Dermis microvascular lymphatic vessel endothelial cell (primary cell): Measurements from ENCODE around the gene SLC4A2. TPM values are rescaled to one million over a fixed set of nuclear protein-coding genes. Genes with fewer than 3 reads are reported as not detected.

ENCODE experiments used
- DNase-seq, 2 donors: peaks; one replicate each; pipeline versions ENCODE4 v3.0.0 to v3.0.0-alpha.2; 2010; ENCODE audit warnings: low read depth in 2 of 2
- total RNA-seq: library from RNA; depleted of rRNA; stranded (reverse); fragments of >200 nt; gene quantifications from 2 replicates; pipeline ENCODE4 v1.2.1, GENCODE V29; 2014

SLC4A2 gene
- total RNA-seq, 1 donor from 2014 or later: 41.3 TPM

DNA sequence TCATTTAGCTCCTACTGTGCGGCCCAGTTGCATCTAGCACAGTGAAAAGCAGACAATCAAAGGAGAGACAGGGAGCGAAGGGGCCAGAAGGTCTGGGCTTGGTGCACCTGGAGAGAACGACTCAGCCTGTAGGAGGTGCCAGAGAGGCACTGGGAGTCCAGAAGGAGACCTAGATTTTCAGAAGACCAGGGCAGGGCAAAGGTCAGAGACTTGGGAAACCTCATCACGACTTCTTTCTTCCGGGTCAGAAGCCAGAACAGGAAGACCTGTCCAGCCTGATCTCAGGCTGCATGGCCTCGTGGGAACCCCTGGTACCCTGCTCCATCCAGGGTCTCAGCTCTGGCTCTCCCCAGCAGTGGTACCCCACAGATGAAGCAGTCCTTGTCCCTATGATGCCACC lies 32.0 kb downstream of the SLC4A2 start:
- DNase-seq: no peak

DNA sequence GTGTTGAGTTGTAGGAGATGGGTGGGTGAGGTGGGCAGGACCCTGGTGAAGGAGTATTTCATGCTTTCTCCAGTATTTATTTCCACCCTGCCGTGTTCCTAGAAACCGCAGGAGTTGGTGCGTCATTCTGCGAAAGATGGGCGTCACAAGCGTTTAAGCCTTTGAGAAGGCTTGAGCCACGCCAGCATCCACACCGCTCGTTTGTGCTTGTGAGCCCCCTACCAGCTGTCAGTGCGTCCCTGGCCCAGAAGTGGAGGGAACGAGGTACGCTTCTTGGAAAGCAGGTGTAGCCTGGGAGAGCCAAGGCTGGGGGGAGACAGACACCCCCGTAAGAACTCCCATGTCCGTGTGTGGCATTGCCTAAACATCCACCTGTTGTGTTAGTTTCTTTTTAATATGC lies 32.6 kb downstream of the SLC4A2 start:
- no peak for DNase-seq

DNA sequence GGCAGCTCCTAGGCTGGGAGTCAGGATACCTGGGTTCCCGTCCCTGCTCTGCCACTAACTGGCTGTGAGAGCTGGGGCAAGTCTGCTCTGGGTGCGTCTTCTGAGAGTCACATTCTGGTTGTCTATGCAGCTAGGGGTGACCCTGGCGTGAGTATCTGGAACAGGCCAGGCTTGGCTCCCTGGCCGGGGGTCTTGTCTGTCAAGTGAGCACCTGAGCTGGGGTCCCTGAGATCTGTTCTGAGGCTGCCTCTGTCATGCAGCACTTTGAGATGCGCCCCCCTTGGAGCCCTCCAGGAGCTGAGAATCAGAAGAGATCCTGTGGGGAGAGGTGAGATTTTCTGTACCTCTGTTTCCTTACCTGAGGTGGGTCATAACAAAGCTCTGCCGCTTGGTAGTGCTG lies 34.4 kb downstream of the SLC4A2 start:
- no peak for DNase-seq

DNA sequence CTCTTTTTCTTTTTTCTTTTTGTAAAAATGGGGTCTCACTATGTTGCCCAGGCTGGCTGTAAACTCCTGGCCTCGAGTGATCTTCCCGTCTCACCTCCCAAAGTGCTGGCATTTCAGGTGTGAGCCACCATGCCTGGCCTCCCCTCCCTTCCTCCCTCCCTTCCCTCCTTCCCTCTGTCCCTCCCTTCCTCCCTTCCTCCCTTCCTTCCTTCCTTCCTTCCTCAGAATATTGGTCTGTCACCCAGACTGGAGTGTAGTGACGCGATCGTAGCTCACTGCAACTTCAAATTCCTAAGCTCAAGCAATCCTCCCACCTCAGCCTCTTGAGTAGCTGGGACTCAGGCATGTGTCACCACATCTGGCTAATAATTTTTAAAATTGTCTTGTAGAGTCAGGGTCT lies 35.3 kb downstream of the SLC4A2 start:
- no peak for DNase-seq

DNA sequence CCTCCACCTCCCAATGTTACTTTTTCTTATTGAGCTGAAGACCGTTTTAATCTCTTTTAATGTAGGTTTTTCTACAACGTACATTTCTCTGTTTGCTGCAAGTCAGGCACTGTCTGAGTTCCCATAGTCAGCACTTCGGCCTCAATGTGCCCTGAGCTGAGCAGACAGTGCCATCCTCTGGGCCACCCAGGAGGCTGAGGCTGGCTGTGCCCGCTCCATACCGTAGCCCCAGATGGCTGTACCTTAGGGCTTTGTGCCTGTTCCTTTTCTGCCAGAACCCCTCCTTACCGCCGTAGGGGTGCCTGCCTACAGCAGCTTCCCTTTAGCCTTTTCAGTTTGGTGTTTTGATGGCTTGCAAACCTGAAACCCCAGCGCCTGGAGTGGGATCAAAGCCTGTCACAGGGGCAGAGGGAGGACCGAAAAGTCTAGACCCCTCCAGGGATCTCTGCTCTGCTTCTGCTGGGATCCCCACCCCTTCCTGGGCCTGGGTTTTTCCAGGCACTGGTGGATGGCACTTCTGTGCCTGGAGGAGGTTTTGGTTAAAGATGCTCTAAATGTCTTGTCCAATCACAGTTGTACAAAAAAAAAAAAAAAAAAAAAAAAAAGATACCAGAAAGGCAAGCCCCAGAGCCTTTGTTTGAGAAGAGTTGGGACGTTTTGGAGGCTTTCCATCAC lies 35.9 kb downstream of the SLC4A2 start:
- no peak for DNase-seq

DNA sequence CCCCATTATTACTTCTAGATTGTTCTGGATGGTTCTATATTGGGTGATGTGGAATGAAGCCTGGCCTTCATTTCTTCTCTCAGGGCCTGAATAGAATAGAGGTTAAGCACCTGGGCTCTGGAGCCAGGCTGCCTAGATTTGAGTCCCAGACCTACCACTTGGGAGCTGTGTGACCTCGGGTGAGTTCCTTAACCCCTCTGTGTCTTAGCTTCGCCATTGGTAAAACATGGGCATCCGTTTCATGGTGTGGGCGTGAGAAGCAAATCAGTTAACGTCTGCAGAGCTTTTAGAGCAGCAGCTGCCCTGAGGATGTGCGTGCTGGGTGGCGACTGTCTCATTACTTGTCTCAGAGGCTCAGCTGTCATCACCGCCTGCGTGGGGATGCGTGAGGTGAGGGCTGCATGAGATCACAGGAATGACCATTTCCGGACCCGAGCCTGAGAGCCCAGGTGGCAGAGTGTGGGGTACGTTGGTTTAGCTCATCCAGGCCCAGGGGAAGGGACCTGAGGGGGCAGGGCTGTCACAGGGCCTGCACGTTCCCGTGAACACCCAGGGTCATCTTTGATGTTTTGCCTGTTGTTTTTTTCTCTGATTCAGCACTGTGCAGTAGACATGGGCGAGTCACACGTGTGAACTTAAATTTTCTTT lies 36.6 kb downstream of the SLC4A2 start:
- peak in 1 of 2 donors; percentile 58 for DNase-seq

DNA sequence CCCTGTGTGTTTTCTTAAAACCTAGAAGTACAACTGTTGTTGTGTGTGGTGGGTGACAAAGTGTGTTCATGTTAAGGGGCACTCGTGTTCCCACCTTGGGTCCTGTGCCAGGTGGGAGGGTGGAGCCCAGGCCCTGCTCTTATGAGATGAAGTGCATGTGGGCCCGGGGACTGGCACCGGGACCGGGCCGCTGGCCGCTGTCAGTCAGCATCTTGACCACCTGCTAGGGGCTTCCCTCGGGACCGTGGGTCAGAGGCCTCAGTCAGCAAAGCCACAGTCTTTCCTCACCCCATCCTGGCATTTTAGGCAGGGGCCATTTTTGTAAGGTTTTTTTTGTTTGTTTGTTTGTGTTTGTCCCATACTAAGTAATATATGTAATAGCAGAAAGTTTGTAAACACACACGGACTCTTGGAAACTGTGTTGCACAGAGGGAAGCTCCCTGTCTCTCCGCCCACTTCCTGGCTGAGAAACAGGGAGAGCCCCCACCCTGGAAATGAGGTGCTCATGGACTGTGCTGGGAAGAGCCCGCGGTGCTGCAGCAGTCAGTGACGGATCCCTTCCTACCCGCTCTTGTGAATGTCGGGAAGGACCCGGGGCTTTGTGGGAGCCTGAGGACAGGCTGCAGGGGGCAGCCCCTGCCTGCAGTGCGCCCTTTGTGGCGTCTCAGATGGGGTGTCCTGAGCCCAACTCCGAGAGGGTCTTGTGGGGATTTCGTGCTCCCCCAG lies 40.3 kb downstream of the SLC4A2 start:
- DNase-seq: no peak

DNA sequence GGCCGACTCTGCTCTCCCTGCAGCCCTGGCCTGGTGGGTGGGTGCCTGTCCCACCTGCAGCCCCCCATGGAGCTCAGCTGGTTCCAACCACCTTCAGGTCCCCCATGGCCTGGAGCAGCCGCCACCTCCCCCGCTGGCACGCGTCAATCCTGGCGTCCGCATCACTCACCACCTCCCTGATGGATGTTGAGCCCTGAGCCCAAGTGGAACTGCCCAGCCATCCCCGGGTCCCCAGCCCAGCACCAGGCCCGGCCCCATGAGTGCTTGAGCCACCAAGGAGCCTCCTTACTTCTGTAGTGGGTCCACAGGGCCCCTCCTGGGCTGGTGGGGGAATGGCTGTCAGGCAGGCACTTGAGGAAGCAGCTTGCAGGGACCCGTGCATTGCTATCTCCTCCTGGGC lies 41.5 kb downstream of the SLC4A2 start:
- DNase-seq: no peak

DNA sequence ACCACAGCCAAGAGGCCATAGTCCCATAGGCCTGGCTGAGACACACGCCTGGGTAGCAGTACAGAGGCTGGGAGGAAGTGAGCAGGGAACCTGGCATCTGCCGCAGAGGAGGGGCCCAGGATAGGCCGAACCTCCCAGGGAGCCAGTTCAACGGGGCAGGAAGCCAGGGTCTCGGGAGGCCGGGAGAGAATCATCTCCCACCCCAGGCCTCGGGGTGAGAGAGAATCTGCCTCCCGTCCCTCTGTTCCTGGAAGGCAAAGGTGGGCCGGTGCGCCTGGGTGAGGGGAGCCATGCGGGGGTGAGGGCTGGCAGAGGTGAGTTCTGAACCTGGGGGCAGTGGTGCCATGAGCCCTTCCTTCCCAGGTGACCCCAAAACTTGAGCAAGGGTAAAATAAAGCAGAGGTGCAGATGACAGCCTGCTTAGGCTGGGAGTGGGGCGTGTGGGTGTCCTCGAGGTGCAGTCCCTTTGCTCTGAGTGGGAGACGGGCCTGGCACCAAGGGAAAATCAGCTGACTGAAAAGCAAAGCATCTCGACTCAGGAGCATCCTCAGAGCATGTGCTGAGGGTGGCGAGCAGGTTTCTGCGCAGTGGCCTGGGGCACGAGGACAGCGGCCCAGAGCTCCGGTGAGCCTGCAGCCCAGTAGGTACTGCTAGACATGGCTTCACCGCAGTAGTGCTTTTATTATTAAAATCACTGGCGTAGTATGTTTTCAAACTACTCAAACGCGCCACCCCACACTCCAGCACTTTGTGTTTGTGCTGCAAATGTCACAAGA lies 42.4 kb downstream of the SLC4A2 start:
- DNase-seq: no peak

DNA sequence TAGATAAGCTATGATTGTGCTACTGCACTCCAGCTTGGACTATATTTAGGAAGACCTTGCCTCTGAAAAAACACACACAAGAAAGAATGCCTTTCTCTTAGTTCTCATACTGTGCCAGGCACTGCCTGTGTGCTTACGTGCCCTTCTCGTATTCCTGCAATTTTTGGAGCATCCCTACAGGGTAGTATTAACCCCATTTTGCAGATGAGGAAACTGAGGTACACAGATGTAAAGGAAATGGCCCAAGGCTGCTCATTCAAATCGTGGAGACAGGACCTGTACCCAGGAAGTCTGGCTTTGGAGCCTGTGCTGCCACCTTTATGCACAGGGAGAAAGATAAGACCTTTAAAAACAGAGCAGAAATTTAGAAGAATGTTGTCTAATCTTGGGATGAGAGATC lies 43.6 kb downstream of the SLC4A2 start:
- DNase-seq: no peak

DNA sequence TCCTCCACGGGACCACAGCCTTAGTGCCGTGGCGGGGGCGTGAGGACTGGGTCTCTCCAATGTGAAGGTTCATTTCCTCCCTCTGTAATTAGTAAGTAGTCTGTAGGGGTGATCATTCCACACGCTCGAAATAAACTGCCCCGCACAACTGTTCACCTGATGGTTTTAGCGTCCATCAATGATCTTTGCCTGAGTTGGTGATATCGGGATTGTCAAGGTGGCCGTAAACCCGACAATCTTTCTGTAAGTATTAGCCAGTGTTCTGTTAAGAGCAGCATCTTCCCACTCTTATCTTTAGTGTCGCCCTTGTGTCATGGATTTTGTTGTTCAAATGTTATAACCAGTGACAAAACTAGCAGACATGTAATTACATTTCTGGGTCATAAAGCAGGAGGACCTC lies 44.6 kb downstream of the SLC4A2 start:
- DNase-seq: no peak

DNA sequence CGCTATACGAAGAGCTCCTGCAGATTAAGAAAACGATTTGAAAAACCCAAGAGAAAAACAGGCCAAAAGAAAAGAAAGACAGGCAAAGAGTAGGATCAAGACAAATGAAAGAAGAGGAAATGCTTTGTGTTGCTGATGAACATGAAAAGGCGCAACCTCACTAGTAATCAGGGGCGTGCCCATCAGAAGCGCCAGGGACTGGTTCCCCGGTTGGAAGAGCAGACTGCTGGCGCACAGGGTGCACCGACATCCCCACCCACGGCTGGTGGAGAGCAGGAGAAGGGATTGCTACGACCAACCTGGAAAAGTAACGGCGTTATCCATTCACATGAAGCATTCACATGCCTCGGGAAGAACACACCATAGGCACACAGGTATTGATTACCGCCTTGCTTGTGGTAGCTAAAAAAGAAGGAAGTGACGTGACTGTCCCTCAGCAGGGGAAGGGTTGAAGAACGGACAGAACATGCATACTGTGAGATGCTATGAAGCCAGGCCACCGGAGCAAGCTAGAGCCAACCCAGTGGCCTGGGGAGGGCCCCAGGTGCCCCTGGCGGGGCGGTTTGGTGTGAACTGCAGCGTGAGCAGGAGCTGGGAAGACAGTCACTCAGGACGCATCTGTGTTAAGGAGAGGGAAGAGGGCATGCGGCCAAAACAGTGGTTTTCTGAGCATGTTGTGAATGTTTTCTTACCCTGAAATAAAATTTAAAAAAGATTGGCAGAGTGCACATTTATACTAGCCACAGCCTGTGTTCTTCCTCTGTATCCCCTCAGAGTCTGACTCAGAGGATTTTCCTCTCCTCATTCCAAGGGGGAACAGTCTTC lies 45.2 kb downstream of the SLC4A2 start:
- DNase-seq: peak in 1 of 2 donors; percentile 88

DNA sequence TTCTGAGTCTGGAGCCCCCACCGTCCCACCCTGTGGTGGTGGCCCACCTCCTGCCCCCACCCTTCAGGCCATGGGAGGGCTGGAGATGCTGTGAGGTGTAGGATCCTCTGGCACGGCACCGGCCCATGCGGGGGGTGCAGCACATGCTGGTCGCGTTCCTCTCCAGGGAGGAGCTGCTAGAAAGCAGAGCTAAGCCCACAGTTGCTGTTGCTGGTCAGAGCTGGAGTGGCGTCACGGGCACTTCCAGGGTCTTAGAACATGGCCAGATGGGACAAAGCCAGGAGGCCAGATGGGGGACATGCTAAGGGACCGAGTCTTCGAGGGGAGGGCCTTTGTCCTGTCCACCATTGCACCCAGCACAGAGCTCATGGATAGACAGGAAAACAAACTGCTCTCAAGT lies 48.5 kb downstream of the SLC4A2 start:
- no peak for DNase-seq

DNA sequence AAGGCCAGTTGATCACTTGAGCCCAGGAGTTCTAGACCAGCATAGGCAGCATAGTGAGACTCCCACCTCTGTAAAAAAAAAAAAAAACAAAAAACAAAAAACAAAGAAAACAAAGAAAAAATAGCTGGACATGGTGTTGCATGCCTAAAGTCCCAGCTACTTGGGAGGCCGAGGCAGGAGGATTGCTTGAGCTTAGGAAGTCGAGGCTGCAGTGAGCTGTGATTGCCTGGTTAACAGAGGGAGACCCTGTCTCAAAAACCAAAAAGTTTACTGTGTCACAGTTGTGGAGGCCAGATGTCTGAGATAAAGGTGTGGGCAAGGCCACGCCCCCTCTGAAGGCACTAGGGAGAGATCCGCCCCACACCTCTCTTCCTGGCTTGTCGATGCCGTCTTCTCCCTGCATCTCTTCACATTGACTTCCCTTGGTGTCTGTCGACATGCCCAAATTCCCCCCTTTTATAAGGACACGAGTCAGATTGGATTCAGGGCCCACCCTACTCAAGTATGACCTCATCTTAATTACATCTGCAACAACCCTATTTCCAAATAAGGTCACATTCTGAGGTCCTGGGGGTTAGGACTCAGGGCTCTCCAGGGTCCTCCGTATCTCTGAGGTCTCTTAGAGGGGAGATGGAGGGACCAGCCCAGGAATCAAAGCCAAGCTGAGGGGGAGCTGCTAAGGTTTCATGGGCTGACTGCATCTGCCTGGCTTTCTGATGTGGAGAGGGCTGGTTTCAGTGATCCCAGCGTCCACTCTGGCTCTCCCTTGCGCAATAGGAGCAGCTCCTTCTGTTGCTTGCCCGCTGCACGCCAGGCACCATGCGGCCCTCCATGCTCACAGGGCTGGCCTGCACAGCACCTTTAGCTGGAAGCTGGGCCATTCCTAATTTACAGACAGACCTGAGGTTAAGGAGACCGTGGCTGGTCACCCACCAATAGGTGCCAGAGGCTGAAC lies 50.0 kb downstream of the SLC4A2 start:
- no peak for DNase-seq

DNA sequence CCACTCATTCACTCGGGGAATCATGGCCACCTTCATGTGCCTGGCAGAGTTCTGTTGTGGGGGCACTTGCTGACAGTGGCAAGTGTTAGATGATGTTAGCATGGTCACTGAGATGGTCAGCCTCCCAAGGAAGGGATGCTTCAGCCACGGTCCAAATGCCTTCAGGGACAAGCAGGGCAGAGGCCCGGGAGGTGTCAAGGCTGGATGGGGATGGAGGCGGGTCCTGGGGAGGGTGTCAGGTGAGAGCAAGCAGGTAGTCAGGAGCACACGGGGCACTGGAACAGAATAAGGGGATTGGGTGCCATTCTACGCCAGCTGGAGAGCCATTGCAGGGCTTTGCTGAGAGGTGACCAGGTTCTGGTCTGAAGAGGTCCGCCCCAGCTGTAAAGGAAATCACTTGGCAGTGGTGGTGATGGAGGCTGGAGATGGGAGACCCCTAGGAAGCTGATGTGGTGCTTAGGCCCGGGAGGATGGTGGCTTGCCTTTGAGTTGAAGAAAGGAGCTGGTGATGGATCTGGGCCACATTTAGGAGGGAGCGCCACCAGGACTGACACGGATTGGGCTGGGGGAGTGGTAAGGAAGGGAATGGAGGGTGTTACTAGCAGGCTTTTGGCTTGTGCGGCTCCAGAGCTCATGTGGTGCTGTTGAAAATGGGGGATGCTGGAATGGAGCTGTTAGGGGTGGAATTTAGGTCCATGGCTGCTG lies 51.0 kb downstream of the SLC4A2 start:
- DNase-seq: no peak

DNA sequence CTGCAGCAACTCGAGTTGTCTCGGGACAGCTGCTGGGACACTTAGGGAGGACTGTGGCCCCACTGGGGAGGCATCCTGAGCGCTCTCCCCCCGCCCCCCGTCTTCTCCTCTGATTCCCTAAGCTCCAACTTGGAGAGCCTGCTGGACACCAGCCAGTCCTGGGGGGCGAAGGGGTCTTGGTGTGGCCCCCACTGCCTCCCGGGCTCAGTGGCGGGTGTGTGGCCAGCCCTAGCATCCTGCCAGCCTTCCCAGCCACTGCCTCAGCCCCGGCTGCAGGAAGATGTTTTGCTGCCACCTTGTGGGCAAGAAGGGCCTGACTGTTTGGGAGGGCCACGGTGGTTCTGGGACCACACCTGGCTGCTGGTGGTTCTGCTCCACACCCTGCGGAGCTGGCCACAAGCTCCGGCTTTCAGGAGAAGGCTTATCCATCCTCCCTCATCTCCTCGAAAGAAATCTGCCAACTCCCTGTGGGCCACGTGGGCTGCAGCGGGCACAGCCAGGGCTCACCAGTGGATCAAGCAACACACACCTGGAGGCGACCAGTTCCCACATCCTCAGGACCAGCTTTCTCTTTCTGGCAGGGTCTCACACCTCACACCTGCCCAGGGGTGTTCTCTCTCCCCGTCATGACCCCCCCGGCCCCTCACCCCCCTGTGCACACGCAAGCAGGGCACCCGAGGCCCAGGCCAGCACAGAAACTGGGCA lies 51.7 kb downstream of the SLC4A2 start:
- peak; percentile 43 to 78 for DNase-seq

DNA sequence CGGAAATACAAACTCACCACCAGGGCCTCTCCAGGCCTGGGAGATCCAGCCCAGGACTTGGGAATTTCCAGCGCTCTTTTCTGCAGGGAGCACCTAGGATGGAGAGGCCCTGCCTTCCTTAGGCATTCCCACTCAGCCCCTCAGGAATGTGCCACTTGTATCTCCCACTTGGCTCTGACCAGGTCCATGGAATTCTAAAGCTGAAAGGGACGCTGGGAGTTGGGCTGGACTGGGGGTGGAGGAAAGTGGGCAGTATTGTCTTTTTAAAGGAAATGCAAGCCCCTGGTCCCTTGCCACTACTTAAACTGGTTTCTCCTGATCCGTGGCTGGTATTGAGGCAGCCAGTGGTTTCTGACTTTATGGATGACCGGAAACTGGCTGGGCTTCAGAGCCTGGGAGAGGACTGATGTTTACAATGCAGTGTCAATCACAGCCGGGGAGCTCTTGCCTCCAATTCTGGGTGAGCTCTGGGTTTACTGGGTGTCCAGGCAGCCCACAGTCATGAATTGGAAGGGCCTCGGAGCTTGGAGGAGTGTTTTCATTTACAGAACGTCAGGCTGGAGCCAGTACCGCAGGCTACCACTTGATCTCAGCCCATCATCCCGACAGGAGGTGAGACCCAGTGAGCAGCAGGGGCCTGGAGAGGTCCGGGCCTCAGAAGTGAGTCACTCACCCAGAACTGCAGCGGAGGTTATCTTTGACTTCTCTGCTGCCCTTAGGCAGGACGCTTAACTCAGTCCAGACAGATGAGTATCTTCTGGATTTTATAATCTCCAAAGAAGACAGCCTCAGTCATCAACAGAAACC lies 54.2 kb downstream of the SLC4A2 start:
- peak in 1 of 2 donors; percentile 72 for DNase-seq
